ENCODE results near the gene RHEB. TPM values are rescaled to one million over a fixed set of nuclear protein-coding genes. Genes with fewer than 3 reads are reported as not detected.

Gene RHEB
- total RNA-seq, 1 donor from 2014 or later = 94.2 TPM

GRCh38 chr7:151440799-151441445 lies 78.8 kb downstream of the RHEB start:
- no peak overlapping the region for H3K27ac Mint-ChIP-seq (ENCODE audit: unreplicated experiment)
- H3K9me3 Mint-ChIP-seq (ENCODE audit: unreplicated experiment) = no peaks in the 10 kb centered on the region
- no peak overlapping the region for H3K4me3 Mint-ChIP-seq (ENCODE audit: unreplicated experiment)
- no peak for TF ChIP-seq CTCF (IDR thresholded peaks at IDR 0.05; ENCODE audit: unreplicated experiment)
- DNase-seq (ENCODE audit: low spot score) = no peak
- no peaks in the 10 kb centered on the region for H3K36me3 Mint-ChIP-seq (ENCODE audit: low read depth, unreplicated experiment)
- peaks cover 4% of the 10 kb centered on the region for H3K4me1 Mint-ChIP-seq (ENCODE audit: unreplicated experiment)
- H3K27me3 Mint-ChIP-seq (ENCODE audit: unreplicated experiment) = peaks cover 5% of the 10 kb centered on the region

- H3K27me3 Mint-ChIP-seq (ENCODE audit: unreplicated experiment) = peaks cover 3% of the 10 kb centered on the region
- no peaks in the 10 kb centered on the region for H3K9me3 Mint-ChIP-seq (ENCODE audit: unreplicated experiment)
- no peak for DNase-seq (ENCODE audit: low spot score)
- H3K4me1 Mint-ChIP-seq (ENCODE audit: unreplicated experiment) = peaks cover 4% of the 10 kb centered on the region
- peak within 1 kb of the TSS; percentile 73 for H3K4me3 Mint-ChIP-seq (ENCODE audit: unreplicated experiment)
- TF ChIP-seq CTCF (IDR thresholded peaks at IDR 0.05; ENCODE audit: unreplicated experiment) = no peak
- no peaks in the 10 kb centered on the region for H3K36me3 Mint-ChIP-seq (ENCODE audit: low read depth, unreplicated experiment)
- H3K27ac Mint-ChIP-seq (ENCODE audit: unreplicated experiment) = no peak within 1 kb of the TSS
These were observed 79.6 kb downstream of the RHEB start, which contains the start of gene CRYGN for GRCh38 chr7:151439855-151440798. Gene CRYGN (minus strand): TSS chr7:151440141. CDS start chr7:151439917, 224 bp downstream.

GRCh38 chr7:151438864-151439601 lies 80.7 kb downstream of the RHEB start:
- H3K4me1 Mint-ChIP-seq (ENCODE audit: unreplicated experiment) = peaks cover 4% of the 10 kb centered on the region
- no peaks in the 10 kb centered on the region for H3K9me3 Mint-ChIP-seq (ENCODE audit: unreplicated experiment)
- no peaks in the 10 kb centered on the region for H3K36me3 Mint-ChIP-seq (ENCODE audit: low read depth, unreplicated experiment)
- no peak overlapping the region for H3K27ac Mint-ChIP-seq (ENCODE audit: unreplicated experiment)
- H3K27me3 Mint-ChIP-seq (ENCODE audit: unreplicated experiment) = peaks cover 3% of the 10 kb centered on the region
- H3K4me3 Mint-ChIP-seq (ENCODE audit: unreplicated experiment) = no peak overlapping the region
- DNase-seq (ENCODE audit: low spot score) = no peak
- TF ChIP-seq CTCF (IDR thresholded peaks at IDR 0.05; ENCODE audit: unreplicated experiment) = no peak

GRCh38 chr7:151437866-151438516 lies 81.7 kb downstream of the RHEB start:
- Mint-ChIP-seq H3K9me3 (ENCODE audit: unreplicated experiment) (no peaks in the 10 kb centered on the region), H3K36me3 (ENCODE audit: low read depth, unreplicated experiment) (no peaks in the 10 kb centered on the region), H3K4me1 (ENCODE audit: unreplicated experiment) (peaks cover 4% of the 10 kb centered on the region), H3K27me3 (ENCODE audit: unreplicated experiment) (peaks cover 3% of the 10 kb centered on the region), H3K27ac (ENCODE audit: unreplicated experiment) (no peak overlapping the region), H3K4me3 (ENCODE audit: unreplicated experiment) (no peak overlapping the region)
- no peak for DNase-seq (ENCODE audit: low spot score)
- no peak for TF ChIP-seq CTCF (IDR thresholded peaks at IDR 0.05; ENCODE audit: unreplicated experiment)

Data from endothelial cell (in vitro differentiated cells).